Liver (tissue), 9 donors: Measurements from ENCODE around the gene FAM13C. TPM values are rescaled to one million over a fixed set of nuclear protein-coding genes. Genes with fewer than 3 reads are reported as not detected.

Experiments
- DNase-seq: peaks from one replicate; pipeline ENCODE4 v3.0.0-alpha.2; 2017; ENCODE audit warnings: low spot score
- H3K27ac ChIP-seq, 2 donors: one replicate each; pipeline ENCODE4 v1.7.0; 2013; ENCODE audit warnings: inconsistent platforms in 2 of 2, low read length in 2 of 2, control low read depth in 1 of 2, low read depth in 1 of 2, mild to moderate bottlenecking in 1 of 2
- H3K27me3 ChIP-seq, 4 donors: one replicate each; pipeline versions ENCODE4 v1.6.1 to v1.7.0; 2013; ENCODE audit warnings: low read length in 3 of 4, inconsistent platforms in 1 of 4, mild to moderate bottlenecking in 1 of 4, moderate library complexity in 1 of 4; ENCODE audit not compliant: control insufficient read depth in 4 of 4, insufficient read depth in 4 of 4
- H3K36me3 ChIP-seq, 4 donors: one replicate each; pipeline versions ENCODE4 v1.6.1 to v1.7.0; 2013; ENCODE audit warnings: low read length in 3 of 4, mild to moderate bottlenecking in 3 of 4, low read depth in 1 of 4, moderate library complexity in 1 of 4; ENCODE audit not compliant: control insufficient read depth in 4 of 4, insufficient read depth in 3 of 4
- H3K4me1 ChIP-seq, 4 donors: one replicate each; pipeline versions ENCODE4 v1.6.1 to v1.7.0; 2013; ENCODE audit warnings: low read length in 3 of 4, mild to moderate bottlenecking in 3 of 4, moderate library complexity in 1 of 4; ENCODE audit not compliant: control insufficient read depth in 4 of 4, insufficient read depth in 4 of 4
- H3K4me3 ChIP-seq, 3 donors: one replicate each; pipeline versions ENCODE4 v1.6.1 to v1.7.0; 2013; ENCODE audit warnings: low read length in 3 of 3, control low read depth in 1 of 3, low read depth in 1 of 3, mild to moderate bottlenecking in 1 of 3
- H3K9ac ChIP-seq, 2 donors: one replicate each; pipeline ENCODE4 v1.7.0; 2013; ENCODE audit warnings: low read length in 2 of 2, mild to moderate bottlenecking in 2 of 2, moderate library complexity in 2 of 2, control low read depth in 1 of 2, low read depth in 1 of 2
- H3K9me3 ChIP-seq, 4 donors: one replicate each; pipeline versions ENCODE4 v1.6.1 to v1.7.0; 2013; ENCODE audit warnings: low read length in 3 of 4; ENCODE audit not compliant: control insufficient read depth in 4 of 4
- ATF3 ChIP-seq: IDR thresholded peaks from 2 replicates; pipeline ENCODE4 v1.6.1; 2016; ENCODE audit warnings: antibody characterized with exemption
- CTCF ChIP-seq: fragments of 150-350 bp; IDR thresholded peaks from 2 replicates; pipeline ENCODE4 v1.5.1; 2017; ENCODE audit warnings: improper control_type of control experiment, low read depth, low read length; ENCODE audit not compliant: missing input control
- EGR1 ChIP-seq, 2 donors: IDR thresholded peaks; 2 replicates each; pipeline ENCODE4 v1.6.1; 2016 to 2018; ENCODE audit warnings: antibody characterized with exemption in 2 of 2, low read depth in 2 of 2
- FOXA1 ChIP-seq: IDR thresholded peaks from 2 replicates; pipeline ENCODE4 v1.6.1; 2016; ENCODE audit warnings: antibody characterized with exemption
- FOXA2 ChIP-seq: IDR thresholded peaks from 2 replicates; pipeline ENCODE4 v1.6.1; 2016; ENCODE audit warnings: antibody characterized with exemption
- GABPA ChIP-seq, 2 donors: IDR thresholded peaks in 1 of 2; conservative IDR thresholded peaks in 1 of 2; 2 replicates each; pipeline ENCODE4 v1.6.1; 2016; ENCODE audit warnings: antibody characterized with exemption in 2 of 2, mild to moderate bottlenecking in 1 of 2, moderate library complexity in 1 of 2
- HNF4A ChIP-seq, 2 donors: conservative IDR thresholded peaks; 2 replicates each; pipeline ENCODE4 v1.6.1; 2016; ENCODE audit warnings: antibody characterized with exemption in 2 of 2, mild to moderate bottlenecking in 2 of 2
- HNF4G ChIP-seq: IDR thresholded peaks from 2 replicates; pipeline ENCODE4 v1.6.1; 2016; ENCODE audit warnings: antibody characterized with exemption
- JUND ChIP-seq, 2 donors: IDR thresholded peaks; 2 replicates each; pipeline ENCODE4 v1.6.1; 2016; ENCODE audit warnings: antibody characterized with exemption in 2 of 2
- MAX ChIP-seq: IDR thresholded peaks from 2 replicates; pipeline ENCODE4 v1.6.1; 2016; ENCODE audit warnings: antibody characterized with exemption
- NR2F2 ChIP-seq: IDR thresholded peaks from 2 replicates; pipeline ENCODE4 v1.6.1; 2016; ENCODE audit warnings: antibody characterized with exemption
- RAD21 ChIP-seq, 2 donors: IDR thresholded peaks; 2 replicates each; pipeline ENCODE4 v1.6.1; 2016; ENCODE audit warnings: antibody characterized with exemption in 2 of 2, mild to moderate bottlenecking in 2 of 2
- REST ChIP-seq: IDR thresholded peaks from 2 replicates; pipeline ENCODE4 v1.6.1; 2016; ENCODE audit warnings: antibody characterized with exemption, mild to moderate bottlenecking
- TAF1 ChIP-seq: conservative IDR thresholded peaks from 2 replicates; pipeline ENCODE4 v1.6.1; 2016; ENCODE audit warnings: antibody characterized with exemption, mild to moderate bottlenecking
- YY1 ChIP-seq: IDR thresholded peaks from 2 replicates; pipeline ENCODE4 v1.6.1; 2016; ENCODE audit warnings: antibody characterized with exemption, mild to moderate bottlenecking
- ZBTB33 ChIP-seq: IDR thresholded peaks from 2 replicates; pipeline ENCODE4 v1.6.1; 2016; ENCODE audit warnings: antibody characterized with exemption
- WGBS: extraction: QIAGEN DNeasy Blood & Tissue Kit; methylation state at CpG from one replicate; pipeline ENCODE4 v1.1.7; 2013; 5-methylcytosine and 5-hydroxymethylcytosine counted together
- polyA plus RNA-seq, 2 donors: library from polyadenylated mRNA; stranded (reverse) in 1 of 2; unstranded in 1 of 2; fragments of 200-250 nt in 1 of 2; fragments of >200 nt in 1 of 2; fragmentation: Nextera tagmentation in 1 of 2; extraction: Ambion mirVana in 1 of 2; gene quantifications; one replicate each; pipeline versions ENCODE4 v1.2.1 to v1.2.3, GENCODE V29; 2013 to 2015
- total RNA-seq, 2 donors: library from RNA; depleted of rRNA; stranded (reverse); fragments of >200 nt; gene quantifications; one replicate each; pipeline ENCODE4 v1.2.3, GENCODE V29; 2014
- donor health status: healthy.
- donor health status: healthy.
- donor health status: healthy.
- donor health status: healthy.
- donor health status: healthy.

Gene FAM13C
- total and polyA plus RNA-seq, 4 donors = 0.87 to 2.4 (median 2.1) TPM

GRCh38 chr10:59212301-59212798, 150.0 kb downstream of the FAM13C start:
- no peak for TF ChIP-seq REST
- no peak for TF ChIP-seq TAF1
- no peak for TF ChIP-seq FOXA2
- no peak for TF ChIP-seq YY1
- no peak for TF ChIP-seq NR2F2
- TF ChIP-seq JUND (IDR thresholded peaks at IDR 0.05) = no peak
- TF ChIP-seq EGR1 (IDR thresholded peaks at IDR 0.05; ENCODE audit: low read depth in 2 of 2) = no peak
- TF ChIP-seq GABPA (IDR thresholded peaks at IDR 0.05 in 1 of 2, conservative IDR thresholded peaks at IDR 0.05 in 1 of 2) = no peak
- TF ChIP-seq HNF4G = no peak
- no peak for TF ChIP-seq MAX
- TF ChIP-seq FOXA1 = no peak
- TF ChIP-seq ATF3 = no peak
- TF ChIP-seq CTCF = no peak
- TF ChIP-seq RAD21 (IDR thresholded peaks at IDR 0.05) = no peak
- no peak for TF ChIP-seq HNF4A (conservative IDR thresholded peaks at IDR 0.05)
- no peak for TF ChIP-seq ZBTB33
- Histone ChIP-seq H3K27ac (no peak overlapping the region), H3K4me1 (no peaks in the 10 kb centered on the region), H3K27me3 (no peaks in the 10 kb centered on the region), H3K36me3 (no peaks in the 10 kb centered on the region), H3K9me3 (no peaks in the 10 kb centered on the region), H3K4me3 (no peak overlapping the region), H3K9ac (no peak overlapping the region)
- DNase-seq = no peak
- WGBS = 96% methylated on average over 2 of the region's 2 CpGs

- no peaks in the 10 kb centered on the region for H3K4me1 ChIP-seq
- no peaks in the 10 kb centered on the region for H3K27me3 ChIP-seq
- H3K4me3 ChIP-seq = no peak overlapping the region
- H3K9me3 ChIP-seq = no peaks in the 10 kb centered on the region
- no peak overlapping the region for H3K27ac ChIP-seq
- no peak for DNase-seq
- no peak overlapping the region for H3K9ac ChIP-seq
- H3K36me3 ChIP-seq = no peaks in the 10 kb centered on the region
- TF ChIP-seq MAX (no peak), TAF1 (no peak), EGR1 (IDR thresholded peaks at IDR 0.05; ENCODE audit: low read depth in 2 of 2) (no peak), GABPA (IDR thresholded peaks at IDR 0.05 in 1 of 2, conservative IDR thresholded peaks at IDR 0.05 in 1 of 2) (no peak), CTCF (no peak), YY1 (no peak), REST (no peak), FOXA1 (no peak)
- 93% methylated on average over 5 of the region's 5 CpGs for WGBS
These were observed 156.1 kb downstream of the FAM13C start for GRCh38 chr10:59206204-59206720.
